Measurements from ENCODE around the gene GRIA4.
A peak's percentile ranks its signal among the peaks of the same experiment; 100 is the strongest.

The GRIA4 gene

GRCh38 chr11:105588001-105588400 lies 21.9 kb upstream of the GRIA4 start:
- Histone ChIP-seq H3K36me3 (no peaks in the 10 kb centered on the region), H3K4me3 (ENCODE audit: low read depth, low read length) (no peak overlapping the region), H3K4me1 (no peaks in the 10 kb centered on the region), H3K27me3 (no peaks in the 10 kb centered on the region), H3K9me3 (no peaks in the 10 kb centered on the region)
- TF ChIP-seq CTCF (IDR thresholded peaks at IDR 0.05; ENCODE audit: low read depth, low read length), result no peak
- no peak for DNase-seq

- Histone ChIP-seq H3K27me3 (no peaks in the 10 kb centered on the region), H3K4me1 (no peaks in the 10 kb centered on the region), H3K36me3 (no peaks in the 10 kb centered on the region), H3K4me3 (ENCODE audit: low read depth, low read length) (no peak overlapping the region), H3K9me3 (no peaks in the 10 kb centered on the region)
- no peak for DNase-seq
- no peak for TF ChIP-seq CTCF (IDR thresholded peaks at IDR 0.05; ENCODE audit: low read depth, low read length)
Measured at GRCh38 chr11:105589346-105589745, 20.5 kb upstream of the GRIA4 start.

GRCh38 chr11:105592035-105592434 lies 17.8 kb upstream of the GRIA4 start:
- Histone ChIP-seq H3K9me3 (no peaks in the 10 kb centered on the region), H3K4me3 (ENCODE audit: low read depth, low read length) (no peak overlapping the region), H3K4me1 (no peaks in the 10 kb centered on the region), H3K27me3 (no peaks in the 10 kb centered on the region), H3K36me3 (no peaks in the 10 kb centered on the region)
- no peak for TF ChIP-seq CTCF (IDR thresholded peaks at IDR 0.05; ENCODE audit: low read depth, low read length)
- DNase-seq, result no peak

- Histone ChIP-seq H3K4me1 (no peaks in the 10 kb centered on the region), H3K27me3 (no peaks in the 10 kb centered on the region), H3K36me3 (no peaks in the 10 kb centered on the region), H3K4me3 (ENCODE audit: low read depth, low read length) (no peak overlapping the region), H3K9me3 (no peaks in the 10 kb centered on the region)
- TF ChIP-seq CTCF (IDR thresholded peaks at IDR 0.05; ENCODE audit: low read depth, low read length), result no peak
- no peak for DNase-seq
Measured at GRCh38 chr11:105598371-105598770, 11.5 kb upstream of the GRIA4 start.

- no peaks in the 10 kb centered on the region for H3K27me3 ChIP-seq
- no peak for TF ChIP-seq CTCF (IDR thresholded peaks at IDR 0.05; ENCODE audit: low read depth, low read length)
- no peaks in the 10 kb centered on the region; the same call in 1 of the 2 replicates for H3K4me1 ChIP-seq
- H3K36me3 ChIP-seq, result no peaks in the 10 kb centered on the region
- no peak overlapping the region for H3K4me3 ChIP-seq (ENCODE audit: low read depth, low read length)
- H3K9me3 ChIP-seq, result no peaks in the 10 kb centered on the region
- no peak for DNase-seq
Measured at GRCh38 chr11:105603156-105603555, 6.7 kb upstream of the GRIA4 start.

GRCh38 chr11:105609341-105609781 lies 512 bp upstream of the GRIA4 start:
- Histone ChIP-seq H3K4me3 (ENCODE audit: low read depth, low read length) (peak overlapping the region; percentile 81), H3K36me3 (no peaks in the 10 kb centered on the region), H3K27me3 (no peaks in the 10 kb centered on the region), H3K4me1 (no peaks in the 10 kb centered on the region; the same call in 1 of the 2 replicates), H3K9me3 (no peaks in the 10 kb centered on the region)
- TF ChIP-seq CTCF (IDR thresholded peaks at IDR 0.05; ENCODE audit: low read depth, low read length), result peak; percentile 78
- peak; percentile 62 for DNase-seq

All from BE2C (cell line).